ENCODE data around the gene CFAP100.

Gene CFAP100

GRCh38 chr3:126358038-126358815 is 36.5 kb upstream of the CFAP100 start:
- no peak for TF ChIP-seq ZFX (IDR thresholded peaks at IDR 0.05; ENCODE audit: borderline replicate concordance)
- no peak for TF ChIP-seq CTCF (IDR thresholded peaks at IDR 0.05)
- no peak overlapping the region for H3K27ac ChIP-seq

- no peak for TF ChIP-seq ZFX (IDR thresholded peaks at IDR 0.05; ENCODE audit: borderline replicate concordance)
- no peak for TF ChIP-seq CTCF (IDR thresholded peaks at IDR 0.05)
- H3K27ac ChIP-seq, result no peak overlapping the region
Observed at GRCh38 chr3:126358816-126359181, 35.9 kb upstream of the CFAP100 start.

GRCh38 chr3:126360046-126360713 is 34.5 kb upstream of the CFAP100 start:
- no peak overlapping the region for H3K27ac ChIP-seq
- no peak for TF ChIP-seq CTCF (IDR thresholded peaks at IDR 0.05)
- TF ChIP-seq ZFX (IDR thresholded peaks at IDR 0.05; ENCODE audit: borderline replicate concordance), result no peak

GRCh38 chr3:126360714-126361060 is 34.0 kb upstream of the CFAP100 start:
- TF ChIP-seq CTCF (IDR thresholded peaks at IDR 0.05), result no peak
- TF ChIP-seq ZFX (IDR thresholded peaks at IDR 0.05; ENCODE audit: borderline replicate concordance), result no peak
- H3K27ac ChIP-seq, result no peak overlapping the region

- no peak for TF ChIP-seq CTCF (IDR thresholded peaks at IDR 0.05)
- TF ChIP-seq ZFX (IDR thresholded peaks at IDR 0.05; ENCODE audit: borderline replicate concordance), result no peak
- H3K27ac ChIP-seq, result no peak overlapping the region
Observed at GRCh38 chr3:126361211-126361610, 33.5 kb upstream of the CFAP100 start.

GRCh38 chr3:126364130-126364695 is 30.5 kb upstream of the CFAP100 start:
- H3K27ac ChIP-seq, result no peak overlapping the region
- TF ChIP-seq ZFX (IDR thresholded peaks at IDR 0.05; ENCODE audit: borderline replicate concordance) (no peak), CTCF (IDR thresholded peaks at IDR 0.05) (no peak)

- H3K27ac ChIP-seq, result no peak overlapping the region
- TF ChIP-seq ZFX (IDR thresholded peaks at IDR 0.05; ENCODE audit: borderline replicate concordance), result no peak
- TF ChIP-seq CTCF (IDR thresholded peaks at IDR 0.05), result no peak
Observed at GRCh38 chr3:126364731-126365301, 29.9 kb upstream of the CFAP100 start.
